GM12878 (cell line): Measurements from ENCODE around the gene TMEM138. TPM values are rescaled to one million over a fixed set of nuclear protein-coding genes. Genes with fewer than 3 reads are reported as not detected.

Experiments
- ATAC-seq: fragments of 200-7000 bp; cut with Tn5 transposase; 3 replicates; pipeline ENCODE4 v1.9.1; 2020; ENCODE audit warnings: mild to moderate bottlenecking, moderate library complexity
- BruUV-seq: library from RNA; stranded (reverse); fragments of 400-500 nt; replicated peaks from 2 replicates; lab custom pipeline; 2021; lab: Mats Ljungman, UMichigan
- CTCF ChIA-PET: fragments of 300-600 bp; sonication (Branson Sonifier 250); formaldehyde crosslinking; extraction: SDS; loops from one replicate; lab custom pipeline; 2021; ENCODE audit warnings: inconsistent platforms; lab: Yijun Ruan, JAX
- POLR2A ChIA-PET: fragments of 350-600 bp; formaldehyde crosslinking; extraction: SDS; loops from one replicate; lab custom pipeline; 2021; ENCODE audit warnings: inconsistent platforms; lab: Charles Lee
- RAD21 ChIA-PET: fragments of 300-600 bp; sonication (Branson Sonifier 250); formaldehyde crosslinking; loops from one replicate; lab custom pipeline; 2023; ENCODE audit warnings: antibody characterized with exemption; ENCODE audit not compliant: unreplicated experiment; lab: Charles Lee
- SMC1A ChIA-PET: fragments of 300-600 bp; sonication (Branson Sonifier 250); formaldehyde crosslinking; loops from one replicate; lab custom pipeline; 2023; ENCODE audit not compliant: unreplicated experiment, uncharacterized antibody; lab: Charles Lee
- DNase-seq: peaks from one replicate; pipeline ENCODE4 v3.0.0-alpha.2; 2011; ENCODE audit warnings: low read depth, low spot score
- FAIRE-seq: peaks from 3 replicates; lab custom pipeline; 2011; peaks lifted over from hg19 to GRCh38; lab: Jason Lieb, UNC
- H2AFZ ChIP-seq: 2 replicates; pipeline ENCODE4 v1.6.0; 2011; ENCODE audit warnings: low read depth, low read length, control low read depth; ENCODE audit not compliant: control insufficient read depth
- H3K27ac ChIP-seq: 2 replicates; pipeline ENCODE4 v1.5.1; 2011; ENCODE audit warnings: control low read depth; ENCODE audit not compliant: control insufficient read depth, insufficient read depth
- H3K27me3 ChIP-seq, 2 experiments: replicated peaks in 1 of 2; 2 replicates each; pipeline versions ENCODE4 v1.6.0 to v1.6.1; 2011; ENCODE audit warnings: low read length in 1 of 2; ENCODE audit not compliant: control insufficient read depth in 2 of 2, insufficient read depth in 2 of 2
- H3K36me3 ChIP-seq, 2 experiments: 2 replicates each; pipeline ENCODE4 v1.5.1; 2011; ENCODE audit warnings: low read length in 1 of 2; ENCODE audit not compliant: control insufficient read depth in 2 of 2, insufficient read depth in 2 of 2
- H3K4me1 ChIP-seq: 2 replicates; pipeline ENCODE4 v1.6.1; 2011; ENCODE audit warnings: mild to moderate bottlenecking, low read length, moderate library complexity, mixed read lengths; ENCODE audit not compliant: control insufficient read depth, insufficient read depth
- H3K4me2 ChIP-seq: 2 replicates; pipeline ENCODE4 v1.6.0; 2011; ENCODE audit warnings: control low read depth; ENCODE audit not compliant: control insufficient read depth, insufficient read depth
- H3K4me3 ChIP-seq: fragments of 200-600 bp; sonication (generic); 2 replicates; pipeline ENCODE4 v1.5.1; 2016
- H3K79me2 ChIP-seq: 2 replicates; pipeline ENCODE4 v1.6.0; 2011; ENCODE audit warnings: low read length; ENCODE audit not compliant: control insufficient read depth, insufficient read depth
- H3K9ac ChIP-seq: 2 replicates; pipeline ENCODE4 v1.8.0; 2011; ENCODE audit warnings: low read length, control low read depth, mixed read lengths; ENCODE audit not compliant: control insufficient read depth, insufficient read depth
- H3K9me3 ChIP-seq: replicated peaks from 3 replicates; pipeline ENCODE4 v1.5.1; 2011; ENCODE audit warnings: mild to moderate bottlenecking, low read length; ENCODE audit not compliant: control insufficient read depth, insufficient read depth
- H4K20me1 ChIP-seq: 2 replicates; pipeline ENCODE4 v1.6.0; 2011; ENCODE audit not compliant: control insufficient read depth, insufficient read depth
- BRCA1 ChIP-seq: IDR thresholded peaks from 2 replicates; pipeline ENCODE4 v1.6.1; 2011; ENCODE audit warnings: low read depth, low read length, improper control_type of control experiment
- CBX3 ChIP-seq: fragments of 200-600 bp; sonication (generic); IDR thresholded peaks from 2 replicates; pipeline ENCODE4 v1.6.1; 2016; ENCODE audit warnings: low read depth, borderline replicate concordance
- JUNB ChIP-seq: IDR thresholded peaks from 2 replicates; pipeline ENCODE4 v1.6.1; 2016; ENCODE audit warnings: antibody characterized with exemption, mild to moderate bottlenecking
- NR2C1 ChIP-seq: fragments of 450-650 bp; IDR thresholded peaks from 2 replicates; pipeline ENCODE4 v1.6.1; 2017; ENCODE audit warnings: antibody characterized with exemption, mild to moderate bottlenecking, moderate library complexity
- PML ChIP-seq: IDR thresholded peaks from 2 replicates; pipeline ENCODE4 v1.6.1; 2012; ENCODE audit warnings: low read length, inconsistent platforms
- SPI1 ChIP-seq: IDR thresholded peaks from 2 replicates; pipeline ENCODE4 v1.6.1; 2011; ENCODE audit warnings: low read depth, mild to moderate bottlenecking, low read length, moderate library complexity, borderline replicate concordance; ENCODE audit not compliant: insufficient read depth
- ZNF622 ChIP-seq: fragments of 450-650 bp; IDR thresholded peaks from 2 replicates; pipeline ENCODE4 v1.6.1; 2017; ENCODE audit warnings: mild to moderate bottlenecking, inconsistent platforms
- WGBS: methylation state at CpG from one replicate; pipeline ENCODE4 v1.1.6; 2016; ENCODE audit warnings: low lambda C conversion rate; ENCODE audit not compliant: insufficient replicate concordance, insufficient coverage; ENCODE audit errors: missing lambda C conversion rate; 5-methylcytosine and 5-hydroxymethylcytosine counted together
- in situ Hi-C: fragments of 300-500 bp; cut with MboI; formaldehyde crosslinking; loops from 9 replicates; pipeline ENCODE4 v1.14.3; 2018; ENCODE audit warnings: mixed read lengths
- intact Hi-C: fragments of 100-400 bp; cut with micrococcal nuclease; formaldehyde crosslinking; loops from one replicate; pipeline ENCODE4 v1.14.2; 2022; ENCODE audit not compliant: unreplicated experiment
- polyA plus RNA-seq, 11 experiments: library from polyadenylated mRNA; depleted of rRNA in 4 of 11; unstranded in 6 of 11; stranded (reverse) in 5 of 11; fragments of >200 nt; fragmentation: Nextera tagmentation in 4 of 11; fragmentation: Illumina TruSeq in 1 of 11; extraction: Ambion mirVana in 4 of 11; extraction: Trizol in 1 of 11; gene quantifications; 1 replicate in 1 of 11; 2 replicates in 10 of 11; pipeline versions ENCODE4 v1.2.1 to v1.2.3, GENCODE V29; 2011 to 2016; ENCODE audit warnings: inconsistent platforms in 2 of 11, missing spikeins in 2 of 11, low read depth in 1 of 11
- total RNA-seq, 4 experiments: library from RNA; depleted of rRNA in 3 of 4; stranded (reverse); fragments of >200 nt in 3 of 4; fragmentation: Illumina TruSeq in 1 of 4; extraction: Trizol in 1 of 4; gene quantifications; 2 replicates each; pipeline versions ENCODE4 v1.2.1 to v1.2.3, GENCODE V29; 2013 to 2021
- TF ChIP-seq, protein P1 (sequence below): fragments of 450-650 bp; IDR thresholded peaks from 2 replicates; pipeline ENCODE4 v1.6.1; 2017; ENCODE audit warnings: low read depth, mild to moderate bottlenecking, moderate library complexity
- TF ChIP-seq, protein P2 (sequence below): IDR thresholded peaks from 2 replicates; pipeline ENCODE4 v1.6.1; 2012; ENCODE audit warnings: low read depth, low read length, improper control_type of control experiment
- TF ChIP-seq, protein P3 (sequence below): fragments of 450-650 bp; IDR thresholded peaks from 2 replicates; pipeline ENCODE4 v1.6.1; 2017; ENCODE audit warnings: mild to moderate bottlenecking, moderate library complexity

TMEM138 gene
- total and polyA plus RNA-seq, 10 of the 15 experiments (the other 5 are each of a cell fraction or from before 2014, with no cell fraction given): 28.5 to 116 (median 73.4) TPM

DNA sequence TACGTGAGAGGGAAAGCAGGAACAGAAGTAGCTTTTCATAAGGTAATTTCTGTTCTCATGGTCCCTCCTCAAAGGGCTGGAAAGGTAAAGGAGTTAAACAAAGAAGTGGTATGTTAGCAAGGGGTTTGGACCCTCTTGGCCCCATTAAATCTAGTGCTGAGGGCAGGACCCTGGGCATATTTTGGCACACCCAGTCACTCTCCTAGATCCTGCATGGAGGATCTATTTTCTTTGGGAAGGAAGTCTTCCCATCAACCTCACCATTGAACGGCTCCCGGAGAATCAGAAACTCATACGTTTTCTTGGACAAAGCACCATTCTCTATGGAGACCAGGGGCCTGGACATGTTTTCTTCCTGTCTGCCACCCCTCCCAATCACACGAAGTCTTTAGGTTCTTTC lies 41.9 kb downstream of the TMEM138 start:
- FAIRE-seq (no peak), DNase-seq (no peak), ATAC-seq (no peak)
- POLR2A ChIA-PET: no interaction called here
- SMC1A ChIA-PET: no interaction called here
- TSS peak; percentile 50 for BruUV-seq
- no peak overlapping the region for H3K4me3 ChIP-seq
- H3K4me1 ChIP-seq: no peaks in the 10 kb centered on the region
- H3K79me2 ChIP-seq: no peaks in the 10 kb centered on the region
- in situ Hi-C loops: no loop called here
- H3K27me3 ChIP-seq: no peaks in the 10 kb centered on the region
- TF ChIP-seq ZNF622 (no peak), NR2C1 (no peak)
- TF ChIP-seq, protein P1, sequence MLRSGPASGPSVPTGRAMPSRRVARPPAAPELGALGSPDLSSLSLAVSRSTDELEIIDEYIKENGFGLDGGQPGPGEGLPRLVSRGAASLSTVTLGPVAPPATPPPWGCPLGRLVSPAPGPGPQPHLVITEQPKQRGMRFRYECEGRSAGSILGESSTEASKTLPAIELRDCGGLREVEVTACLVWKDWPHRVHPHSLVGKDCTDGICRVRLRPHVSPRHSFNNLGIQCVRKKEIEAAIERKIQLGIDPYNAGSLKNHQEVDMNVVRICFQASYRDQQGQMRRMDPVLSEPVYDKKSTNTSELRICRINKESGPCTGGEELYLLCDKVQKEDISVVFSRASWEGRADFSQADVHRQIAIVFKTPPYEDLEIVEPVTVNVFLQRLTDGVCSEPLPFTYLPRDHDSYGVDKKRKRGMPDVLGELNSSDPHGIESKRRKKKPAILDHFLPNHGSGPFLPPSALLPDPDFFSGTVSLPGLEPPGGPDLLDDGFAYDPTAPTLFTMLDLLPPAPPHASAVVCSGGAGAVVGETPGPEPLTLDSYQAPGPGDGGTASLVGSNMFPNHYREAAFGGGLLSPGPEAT: no peak
- H3K4me2 ChIP-seq: no peak overlapping the region
- H2AFZ ChIP-seq: no peak overlapping the region
- intact Hi-C loops: no loop called here
- WGBS: 80% methylated on average over 5 of the region's 5 CpGs
- H3K27ac ChIP-seq: no peak overlapping the region
- RAD21 ChIA-PET: no interaction called here
- H3K9me3 ChIP-seq: no peaks in the 10 kb centered on the region
- H3K36me3 ChIP-seq: peaks cover 19 to 43% of the 10 kb centered on the region in 2 experiments
- no peaks in the 10 kb centered on the region; the same call in 1 of the 2 replicates for H4K20me1 ChIP-seq
- H3K9ac ChIP-seq: no peak overlapping the region
- CTCF ChIA-PET: interaction anchor here (2.1 kb wide), 1 partner anchor 32 kb away, joined by 5 read pairs; no protein-coding TSS in a partner anchor

DNA sequence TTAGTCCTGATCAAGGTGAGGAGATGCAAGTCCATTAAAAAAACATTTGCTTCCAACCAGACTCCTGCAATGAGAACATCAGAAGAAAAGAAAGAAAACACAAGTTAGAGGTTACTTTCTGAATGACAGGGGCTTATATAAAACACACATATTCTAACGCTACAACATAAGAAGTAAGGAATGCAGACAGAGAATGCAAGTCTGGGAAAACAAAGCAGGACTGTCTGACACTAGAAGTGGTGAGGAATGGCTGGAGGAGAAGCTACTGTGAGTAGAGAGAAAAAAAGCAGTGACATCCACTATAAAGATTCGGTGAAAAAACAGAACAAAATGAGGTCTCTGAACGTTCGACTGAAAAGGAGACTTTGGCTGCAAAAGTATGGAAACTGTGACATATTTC lies 42.5 kb downstream of the TMEM138 start:
- BruUV-seq: no TSS peak
- Histone ChIP-seq H3K79me2 (no peaks in the 10 kb centered on the region), H3K9ac (no peak overlapping the region), H3K27ac (no peak overlapping the region), H3K4me3 (no peak overlapping the region), H3K27me3 (no peaks in the 10 kb centered on the region), H3K9me3 (no peaks in the 10 kb centered on the region), H2AFZ (no peak overlapping the region), H4K20me1 (no peaks in the 10 kb centered on the region; the same call in 1 of the 2 replicates), H3K4me2 (no peak overlapping the region), H3K36me3 (peaks cover 20 to 43% of the 10 kb centered on the region in 2 experiments), H3K4me1 (no peaks in the 10 kb centered on the region)
- in situ Hi-C loops (no loop called here), intact Hi-C loops (no loop called here)
- no peak for ATAC-seq
- ChIA-PET SMC1A (no interaction called here), POLR2A (no interaction called here), CTCF (interaction anchor here (1.0 to 2.1 kb wide), 2 partner anchors 19 to 31 kb away, joined by 3 to 5 read pairs; no protein-coding TSS in a partner anchor), RAD21 (no interaction called here)
- FAIRE-seq: no peak
- WGBS: 92% methylated on average over 4 of the region's 4 CpGs
- no peak for TF ChIP-seq JUNB
- TF ChIP-seq PML: no peak
- TF ChIP-seq SPI1: no peak
- TF ChIP-seq CBX3: no peak
- TF ChIP-seq, protein P2, sequence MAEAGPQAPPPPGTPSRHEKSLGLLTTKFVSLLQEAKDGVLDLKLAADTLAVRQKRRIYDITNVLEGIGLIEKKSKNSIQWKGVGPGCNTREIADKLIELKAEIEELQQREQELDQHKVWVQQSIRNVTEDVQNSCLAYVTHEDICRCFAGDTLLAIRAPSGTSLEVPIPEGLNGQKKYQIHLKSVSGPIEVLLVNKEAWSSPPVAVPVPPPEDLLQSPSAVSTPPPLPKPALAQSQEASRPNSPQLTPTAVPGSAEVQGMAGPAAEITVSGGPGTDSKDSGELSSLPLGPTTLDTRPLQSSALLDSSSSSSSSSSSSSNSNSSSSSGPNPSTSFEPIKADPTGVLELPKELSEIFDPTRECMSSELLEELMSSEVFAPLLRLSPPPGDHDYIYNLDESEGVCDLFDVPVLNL: no peak
- no peak for TF ChIP-seq BRCA1
- no peak for TF ChIP-seq ZNF622
- TF ChIP-seq, protein P3, sequence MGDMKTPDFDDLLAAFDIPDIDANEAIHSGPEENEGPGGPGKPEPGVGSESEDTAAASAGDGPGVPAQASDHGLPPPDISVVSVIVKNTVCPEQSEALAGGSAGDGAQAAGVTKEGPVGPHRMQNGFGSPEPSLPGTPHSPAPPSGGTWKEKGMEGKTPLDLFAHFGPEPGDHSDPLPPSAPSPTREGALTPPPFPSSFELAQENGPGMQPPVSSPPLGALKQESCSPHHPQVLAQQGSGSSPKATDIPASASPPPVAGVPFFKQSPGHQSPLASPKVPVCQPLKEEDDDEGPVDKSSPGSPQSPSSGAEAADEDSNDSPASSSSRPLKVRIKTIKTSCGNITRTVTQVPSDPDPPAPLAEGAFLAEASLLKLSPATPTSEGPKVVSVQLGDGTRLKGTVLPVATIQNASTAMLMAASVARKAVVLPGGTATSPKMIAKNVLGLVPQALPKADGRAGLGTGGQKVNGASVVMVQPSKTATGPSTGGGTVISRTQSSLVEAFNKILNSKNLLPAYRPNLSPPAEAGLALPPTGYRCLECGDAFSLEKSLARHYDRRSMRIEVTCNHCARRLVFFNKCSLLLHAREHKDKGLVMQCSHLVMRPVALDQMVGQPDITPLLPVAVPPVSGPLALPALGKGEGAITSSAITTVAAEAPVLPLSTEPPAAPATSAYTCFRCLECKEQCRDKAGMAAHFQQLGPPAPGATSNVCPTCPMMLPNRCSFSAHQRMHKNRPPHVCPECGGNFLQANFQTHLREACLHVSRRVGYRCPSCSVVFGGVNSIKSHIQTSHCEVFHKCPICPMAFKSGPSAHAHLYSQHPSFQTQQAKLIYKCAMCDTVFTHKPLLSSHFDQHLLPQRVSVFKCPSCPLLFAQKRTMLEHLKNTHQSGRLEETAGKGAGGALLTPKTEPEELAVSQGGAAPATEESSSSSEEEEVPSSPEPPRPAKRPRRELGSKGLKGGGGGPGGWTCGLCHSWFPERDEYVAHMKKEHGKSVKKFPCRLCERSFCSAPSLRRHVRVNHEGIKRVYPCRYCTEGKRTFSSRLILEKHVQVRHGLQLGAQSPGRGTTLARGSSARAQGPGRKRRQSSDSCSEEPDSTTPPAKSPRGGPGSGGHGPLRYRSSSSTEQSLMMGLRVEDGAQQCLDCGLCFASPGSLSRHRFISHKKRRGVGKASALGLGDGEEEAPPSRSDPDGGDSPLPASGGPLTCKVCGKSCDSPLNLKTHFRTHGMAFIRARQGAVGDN: no peak
- no peak for DNase-seq
